Gastroesophageal sphincter (tissue), 3 donors: ENCODE data around the gene ARL8B.

Experiments
- POLR2A ChIP-seq, 2 donors: fragments of 450-650 bp; IDR thresholded peaks; one replicate each; pipeline ENCODE4 v1.6.1; 2017; ENCODE audit warnings: antibody characterized with exemption in 2 of 2, mild to moderate bottlenecking in 2 of 2, moderate library complexity in 1 of 2
- TF ChIP-seq, protein P1 (sequence below), 4 experiments: fragments of 200-600 bp in 2 of 4; fragments of 450-650 bp in 2 of 4; sonication (generic) in 1 of 4; IDR thresholded peaks; one replicate each; pipeline ENCODE4 v1.5.1; 2017 to 2019; ENCODE audit warnings: antibody characterized with exemption in 4 of 4, mild to moderate bottlenecking in 2 of 4, moderate library complexity in 2 of 4

DNA sequence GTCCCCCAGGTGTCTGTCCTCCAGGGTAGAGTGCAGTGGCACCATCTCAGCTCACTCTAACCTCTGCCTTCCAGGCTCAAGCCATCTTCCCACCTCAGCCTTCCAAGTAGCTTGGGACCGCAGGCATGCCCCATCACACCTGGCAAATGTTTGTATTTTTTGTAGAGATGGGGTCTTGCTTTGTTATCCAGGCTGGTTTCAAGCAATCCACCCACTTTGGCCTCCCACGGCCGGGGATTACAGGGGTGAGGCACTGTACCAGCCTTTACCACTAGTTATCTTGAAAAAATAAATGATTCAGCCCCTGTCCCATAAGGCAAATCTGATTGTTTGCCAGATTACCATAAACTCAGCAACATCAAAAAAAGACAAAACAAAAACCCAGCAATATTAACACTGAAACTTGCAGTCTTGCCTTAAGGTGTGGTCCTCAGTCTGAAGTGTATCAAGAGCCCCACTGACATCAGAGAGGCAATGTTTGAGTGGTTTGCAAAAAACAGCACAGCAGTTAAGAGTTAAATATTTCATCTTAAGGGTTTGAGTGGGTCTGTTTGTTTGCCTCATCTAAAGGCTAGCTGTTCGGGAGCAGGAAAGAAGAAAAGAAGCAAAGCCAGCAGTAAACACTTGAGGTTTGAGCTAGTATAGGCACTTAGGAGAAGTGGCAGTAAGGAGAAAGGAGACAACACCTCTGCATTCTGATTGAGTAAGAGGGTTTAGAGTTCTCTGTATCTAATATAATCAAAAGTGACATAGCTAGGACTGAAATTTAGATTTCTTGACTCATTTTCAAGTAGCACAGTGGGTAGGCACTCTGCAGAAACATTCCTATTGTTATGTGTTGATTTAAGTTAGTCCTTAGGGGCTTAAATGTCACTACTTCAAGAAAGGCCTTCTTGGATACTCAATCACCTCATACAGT lies 39.1 kb downstream of the ARL8B start:
- TF ChIP-seq POLR2A (IDR thresholded peaks at IDR 0.05): no peak
- TF ChIP-seq, protein P1, sequence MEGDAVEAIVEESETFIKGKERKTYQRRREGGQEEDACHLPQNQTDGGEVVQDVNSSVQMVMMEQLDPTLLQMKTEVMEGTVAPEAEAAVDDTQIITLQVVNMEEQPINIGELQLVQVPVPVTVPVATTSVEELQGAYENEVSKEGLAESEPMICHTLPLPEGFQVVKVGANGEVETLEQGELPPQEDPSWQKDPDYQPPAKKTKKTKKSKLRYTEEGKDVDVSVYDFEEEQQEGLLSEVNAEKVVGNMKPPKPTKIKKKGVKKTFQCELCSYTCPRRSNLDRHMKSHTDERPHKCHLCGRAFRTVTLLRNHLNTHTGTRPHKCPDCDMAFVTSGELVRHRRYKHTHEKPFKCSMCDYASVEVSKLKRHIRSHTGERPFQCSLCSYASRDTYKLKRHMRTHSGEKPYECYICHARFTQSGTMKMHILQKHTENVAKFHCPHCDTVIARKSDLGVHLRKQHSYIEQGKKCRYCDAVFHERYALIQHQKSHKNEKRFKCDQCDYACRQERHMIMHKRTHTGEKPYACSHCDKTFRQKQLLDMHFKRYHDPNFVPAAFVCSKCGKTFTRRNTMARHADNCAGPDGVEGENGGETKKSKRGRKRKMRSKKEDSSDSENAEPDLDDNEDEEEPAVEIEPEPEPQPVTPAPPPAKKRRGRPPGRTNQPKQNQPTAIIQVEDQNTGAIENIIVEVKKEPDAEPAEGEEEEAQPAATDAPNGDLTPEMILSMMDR (IDR thresholded peaks at IDR 0.05): no peak
